ENCODE measurements around the gene KRT1.
"Not testable (repeated sequence)": the region's sequence is repeated elsewhere in the genome, so short reads cannot be mapped to it uniquely, and the experiment has no call there.

Gene KRT1

GRCh38 chr12:52682381-52682660 is 2.1 kb upstream of the KRT1 start:
- no peak for FAIRE-seq

GRCh38 chr12:52681526-52682380 is 1.5 kb upstream of the KRT1 start:
- FAIRE-seq (no peak), DNase-seq (ENCODE audit: insufficient read length, low spot score) (no peak)
- no peak for TF ChIP-seq POLR2A (IDR thresholded peaks at IDR 0.05; ENCODE audit: low read depth, low read length)

More at GRCh38 chr12:52682381-52682660, 2.1 kb upstream of the KRT1 start:
- DNase-seq (ENCODE audit: insufficient read length, low spot score) = no peak
- TF ChIP-seq POLR2A (IDR thresholded peaks at IDR 0.05; ENCODE audit: low read depth, low read length) = no peak

- no peak for TF ChIP-seq POLR2A (IDR thresholded peaks at IDR 0.05; ENCODE audit: low read depth, low read length)
- DNase-seq (ENCODE audit: insufficient read length, low spot score) (no peak), FAIRE-seq (no peak)
Observed at GRCh38 chr12:52679875-52680274, 332 bp downstream of the KRT1 start.

GRCh38 chr12:52677671-52678070 is 2.5 kb downstream of the KRT1 start:
- DNase-seq (ENCODE audit: insufficient read length, low spot score) (no peak), FAIRE-seq (no peak)
- no peak for TF ChIP-seq POLR2A (IDR thresholded peaks at IDR 0.05; ENCODE audit: low read depth, low read length)

GRCh38 chr12:52677126-52677525 is 3.1 kb downstream of the KRT1 start:
- FAIRE-seq (no peak), DNase-seq (ENCODE audit: insufficient read length, low spot score) (no peak)
- no peak for TF ChIP-seq POLR2A (IDR thresholded peaks at IDR 0.05; ENCODE audit: low read depth, low read length)

- FAIRE-seq (no peak), DNase-seq (ENCODE audit: insufficient read length, low spot score) (no peak)
- no peak for TF ChIP-seq POLR2A (IDR thresholded peaks at IDR 0.05; ENCODE audit: low read depth, low read length)
Observed at GRCh38 chr12:52676163-52676562, 4.0 kb downstream of the KRT1 start.

- FAIRE-seq (no peak), DNase-seq (ENCODE audit: insufficient read length, low spot score) (no peak)
- TF ChIP-seq POLR2A (IDR thresholded peaks at IDR 0.05; ENCODE audit: low read depth, low read length) = no peak
Observed at GRCh38 chr12:52675301-52675701, 4.9 kb downstream of the KRT1 start.

- no peak for TF ChIP-seq POLR2A (IDR thresholded peaks at IDR 0.05; ENCODE audit: low read depth, low read length)
- no peak for DNase-seq (ENCODE audit: insufficient read length, low spot score)
- no peak for FAIRE-seq
Observed at GRCh38 chr12:52674433-52674775, 5.8 kb downstream of the KRT1 start.

- TF ChIP-seq POLR2A (IDR thresholded peaks at IDR 0.05; ENCODE audit: low read depth, low read length) = no peak
- DNase-seq (ENCODE audit: insufficient read length, low spot score) = no peak
- no peak for FAIRE-seq
Observed at GRCh38 chr12:52673713-52674432, 6.3 kb downstream of the KRT1 start.

GRCh38 chr12:52673217-52673616 is 7.0 kb downstream of the KRT1 start:
- FAIRE-seq = no peak
- TF ChIP-seq POLR2A (IDR thresholded peaks at IDR 0.05; ENCODE audit: low read depth, low read length) = no peak
- DNase-seq (ENCODE audit: insufficient read length, low spot score) = no peak

GRCh38 chr12:52672321-52672933 is 7.8 kb downstream of the KRT1 start:
- TF ChIP-seq POLR2A (IDR thresholded peaks at IDR 0.05; ENCODE audit: low read depth, low read length) = no peak
- no peak for FAIRE-seq
- no peak for DNase-seq (ENCODE audit: insufficient read length, low spot score)

- TF ChIP-seq POLR2A (IDR thresholded peaks at IDR 0.05; ENCODE audit: low read depth, low read length) = no peak
- DNase-seq (ENCODE audit: insufficient read length, low spot score) = no peak
- FAIRE-seq = no peak
Observed at GRCh38 chr12:52670961-52671360, 9.2 kb downstream of the KRT1 start.

- DNase-seq (ENCODE audit: insufficient read length, low spot score) (no peak), FAIRE-seq (no peak)
- no peak for TF ChIP-seq POLR2A (IDR thresholded peaks at IDR 0.05; ENCODE audit: low read depth, low read length)
Observed at GRCh38 chr12:52670506-52670905, 9.7 kb downstream of the KRT1 start.

- not testable (repeated sequence) for DNase-seq (ENCODE audit: insufficient read length, low spot score); FAIRE-seq
Observed at GRCh38 chr12:52669941-52670340, 10.3 kb downstream of the KRT1 start.

GRCh38 chr12:52669426-52669825 is 10.8 kb downstream of the KRT1 start:
- no peak for DNase-seq (ENCODE audit: insufficient read length, low spot score)
- no peak for TF ChIP-seq POLR2A (IDR thresholded peaks at IDR 0.05; ENCODE audit: low read depth, low read length)
- no peak for FAIRE-seq
